Neural cell (in vitro differentiated cells): ENCODE data around the gene CNR2.
A peak's percentile ranks its signal among the peaks of the same experiment; 100 is the strongest.

Experiments used
- CTCF ChIP-seq: fragments of 450-650 bp; IDR thresholded peaks from 2 replicates; pipeline ENCODE4 v1.5.1; 2014; ENCODE audit warnings: antibody characterized with exemption, mild to moderate bottlenecking, moderate library complexity; ENCODE audit not compliant: poor library complexity, severe bottlenecking
- EP300 ChIP-seq: fragments of 450-650 bp; conservative IDR thresholded peaks from 2 replicates; pipeline ENCODE4 v1.6.1; 2014; ENCODE audit warnings: antibody characterized with exemption, mild to moderate bottlenecking, moderate library complexity; ENCODE audit not compliant: poor library complexity, severe bottlenecking
- EZH2 ChIP-seq: fragments of 200-600, 300-800 bp; shearing (Covaris generic), sonication (generic); IDR thresholded peaks from 2 replicates; pipeline ENCODE4 v1.6.1; 2014; ENCODE audit warnings: antibody characterized with exemption, low read length, borderline replicate concordance, mild to moderate bottlenecking; ENCODE audit not compliant: insufficient read depth, poor library complexity, severe bottlenecking
- MXI1 ChIP-seq: fragments of 450-650 bp; conservative IDR thresholded peaks from 2 replicates; pipeline ENCODE4 v1.6.1; 2014; ENCODE audit warnings: antibody characterized with exemption, mild to moderate bottlenecking; ENCODE audit not compliant: poor library complexity, severe bottlenecking
- POLR2AphosphoS5 ChIP-seq: IDR thresholded peaks from 2 replicates; pipeline ENCODE4 v1.6.1; 2012
- RAD21 ChIP-seq: fragments of 450-650 bp; conservative IDR thresholded peaks from 2 replicates; pipeline ENCODE4 v1.6.1; 2014; ENCODE audit warnings: antibody characterized with exemption, mild to moderate bottlenecking, moderate library complexity
- TAF1 ChIP-seq: IDR thresholded peaks from 2 replicates; pipeline ENCODE4 v1.6.1; 2012; ENCODE audit warnings: low read depth
- TF ChIP-seq, protein P1 (sequence below): IDR thresholded peaks from 2 replicates; pipeline ENCODE4 v1.6.1; 2012; ENCODE audit warnings: borderline replicate concordance

DNA sequence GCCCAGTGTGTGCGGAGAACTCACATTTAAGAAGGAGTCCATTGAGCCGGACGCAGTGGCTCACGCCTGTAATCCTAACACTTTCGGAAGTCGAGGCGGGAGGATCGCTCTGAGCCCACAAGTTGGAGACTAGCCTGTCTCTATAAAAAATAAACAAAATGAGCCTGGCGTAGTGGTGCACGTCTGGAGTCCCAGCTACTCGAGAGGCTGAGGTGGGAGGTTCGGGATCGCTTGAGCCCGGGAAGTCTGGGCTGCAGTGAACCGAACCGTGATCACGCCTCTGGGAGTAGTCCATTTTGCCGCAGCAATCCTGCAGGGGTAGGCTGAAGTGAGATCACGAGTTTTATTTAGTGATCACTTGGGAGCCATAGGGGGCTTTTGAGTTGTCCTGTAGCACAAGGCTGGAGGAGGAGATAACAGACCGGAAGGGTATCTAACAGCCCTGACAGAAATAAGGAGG lies 44.6 kb downstream of the CNR2 start:
- TF ChIP-seq POLR2AphosphoS5 (no peak), CTCF (peak; percentile 58), MXI1 (no peak), TAF1 (no peak), EZH2 (no peak), EP300 (no peak), RAD21 (no peak)
- TF ChIP-seq, protein P1, sequence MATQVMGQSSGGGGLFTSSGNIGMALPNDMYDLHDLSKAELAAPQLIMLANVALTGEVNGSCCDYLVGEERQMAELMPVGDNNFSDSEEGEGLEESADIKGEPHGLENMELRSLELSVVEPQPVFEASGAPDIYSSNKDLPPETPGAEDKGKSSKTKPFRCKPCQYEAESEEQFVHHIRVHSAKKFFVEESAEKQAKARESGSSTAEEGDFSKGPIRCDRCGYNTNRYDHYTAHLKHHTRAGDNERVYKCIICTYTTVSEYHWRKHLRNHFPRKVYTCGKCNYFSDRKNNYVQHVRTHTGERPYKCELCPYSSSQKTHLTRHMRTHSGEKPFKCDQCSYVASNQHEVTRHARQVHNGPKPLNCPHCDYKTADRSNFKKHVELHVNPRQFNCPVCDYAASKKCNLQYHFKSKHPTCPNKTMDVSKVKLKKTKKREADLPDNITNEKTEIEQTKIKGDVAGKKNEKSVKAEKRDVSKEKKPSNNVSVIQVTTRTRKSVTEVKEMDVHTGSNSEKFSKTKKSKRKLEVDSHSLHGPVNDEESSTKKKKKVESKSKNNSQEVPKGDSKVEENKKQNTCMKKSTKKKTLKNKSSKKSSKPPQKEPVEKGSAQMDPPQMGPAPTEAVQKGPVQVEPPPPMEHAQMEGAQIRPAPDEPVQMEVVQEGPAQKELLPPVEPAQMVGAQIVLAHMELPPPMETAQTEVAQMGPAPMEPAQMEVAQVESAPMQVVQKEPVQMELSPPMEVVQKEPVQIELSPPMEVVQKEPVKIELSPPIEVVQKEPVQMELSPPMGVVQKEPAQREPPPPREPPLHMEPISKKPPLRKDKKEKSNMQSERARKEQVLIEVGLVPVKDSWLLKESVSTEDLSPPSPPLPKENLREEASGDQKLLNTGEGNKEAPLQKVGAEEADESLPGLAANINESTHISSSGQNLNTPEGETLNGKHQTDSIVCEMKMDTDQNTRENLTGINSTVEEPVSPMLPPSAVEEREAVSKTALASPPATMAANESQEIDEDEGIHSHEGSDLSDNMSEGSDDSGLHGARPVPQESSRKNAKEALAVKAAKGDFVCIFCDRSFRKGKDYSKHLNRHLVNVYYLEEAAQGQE = no peak
